ENCODE data around the gene PRKAR2B.
"Not testable (repeated sequence)": the region's sequence is repeated elsewhere in the genome, so short reads cannot be mapped to it uniquely, and the experiment has no call there.

PRKAR2B gene

DNA sequence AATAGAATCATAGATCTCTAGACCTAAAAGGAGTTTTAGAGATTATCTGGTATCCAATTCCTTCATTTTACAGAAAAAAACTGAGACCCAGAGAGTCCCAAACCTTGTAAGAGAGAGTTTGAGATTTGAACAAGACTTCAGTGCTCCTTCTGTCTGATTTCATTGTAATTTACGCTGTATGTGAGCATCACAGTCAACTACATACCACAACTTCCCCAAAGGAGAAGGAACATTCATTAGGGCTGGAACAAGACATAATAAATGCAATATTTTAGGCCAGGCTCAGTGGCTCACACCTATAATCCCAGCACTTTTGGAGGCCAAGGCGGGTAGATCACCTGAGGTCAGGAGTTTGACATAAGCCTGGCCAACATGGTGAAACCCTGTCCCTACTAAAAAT is 17.3 kb upstream of the PRKAR2B start:
- DNase-seq (ENCODE audit: low spot score) = no peak

DNA sequence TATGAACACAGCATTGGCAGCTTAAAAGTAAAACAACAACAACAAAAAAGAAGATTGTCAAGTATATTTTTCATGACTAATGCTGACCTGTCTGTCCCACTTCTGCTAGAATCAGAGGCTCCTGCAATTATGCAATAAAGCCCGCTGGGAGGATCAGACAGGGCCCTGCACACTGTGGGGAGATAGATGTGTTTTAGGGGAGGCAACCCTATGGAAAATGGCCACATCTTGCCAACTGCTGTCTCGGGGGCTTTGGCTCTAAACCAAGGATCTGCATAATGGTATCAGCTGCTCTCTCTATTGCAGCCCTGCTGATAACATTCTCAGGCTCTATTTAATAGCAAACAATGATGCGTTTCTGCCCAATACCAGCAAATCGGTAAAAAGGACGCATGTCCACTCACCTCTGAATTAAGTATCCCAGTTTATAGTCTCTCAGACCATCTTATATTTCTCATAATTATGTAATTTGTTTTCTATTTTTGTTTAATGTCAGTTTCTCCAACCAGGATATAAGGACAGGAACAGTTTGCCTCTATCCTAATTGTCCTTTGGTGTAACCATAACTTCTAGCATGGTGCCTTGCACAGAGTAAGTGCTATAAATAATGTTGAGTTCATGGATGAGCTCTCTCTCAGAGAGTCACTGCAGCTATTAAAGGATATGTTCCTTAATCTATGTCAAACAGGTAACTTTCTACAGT is 15.3 kb upstream of the PRKAR2B start:
- DNase-seq (ENCODE audit: low spot score) = no peak

DNA sequence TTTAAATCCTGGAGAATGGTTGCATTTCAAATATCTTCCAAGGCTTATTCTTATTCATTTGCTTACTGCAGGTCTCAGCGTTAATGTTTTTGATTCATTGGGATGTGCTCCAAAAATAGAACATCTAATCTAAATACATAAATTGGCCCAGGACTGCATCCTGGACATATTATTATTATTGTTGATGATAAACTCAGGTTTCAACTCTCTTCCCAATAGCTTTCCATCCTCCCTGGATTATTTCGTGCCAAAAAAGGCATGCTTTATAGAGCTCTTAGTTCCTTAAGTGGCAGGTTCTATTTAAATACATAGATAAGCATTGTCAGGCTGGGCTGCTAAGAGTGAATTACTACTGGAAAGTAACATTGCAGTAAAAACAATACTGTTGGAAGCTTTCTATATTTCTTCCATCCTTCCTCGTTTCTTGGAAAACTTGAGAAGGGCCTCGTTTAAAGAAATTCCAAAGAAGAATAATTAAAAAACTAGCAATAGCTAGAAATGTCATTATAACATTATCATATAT is 14.7 kb upstream of the PRKAR2B start:
- no peak for DNase-seq (ENCODE audit: low spot score)

DNA sequence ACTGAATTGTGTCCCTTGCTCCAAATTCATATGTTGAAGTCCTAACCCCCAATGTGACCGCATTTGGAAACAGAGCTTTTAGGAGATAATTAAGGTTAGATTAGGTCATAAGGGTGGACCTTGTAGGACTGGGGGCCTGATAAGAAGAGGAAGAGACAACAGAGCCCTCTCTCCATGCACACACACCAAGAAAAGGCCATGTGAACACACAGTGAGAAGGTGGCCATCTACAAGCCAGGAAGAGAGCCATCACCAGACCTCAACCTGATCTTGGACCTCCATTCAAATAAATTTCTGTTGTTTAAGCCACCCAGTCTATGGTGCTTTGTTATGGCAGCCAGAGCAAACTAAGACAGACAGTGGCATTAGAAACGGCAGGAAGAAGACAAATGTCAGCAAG is 12.5 kb upstream of the PRKAR2B start:
- DNase-seq (ENCODE audit: low spot score) = no peak

DNA sequence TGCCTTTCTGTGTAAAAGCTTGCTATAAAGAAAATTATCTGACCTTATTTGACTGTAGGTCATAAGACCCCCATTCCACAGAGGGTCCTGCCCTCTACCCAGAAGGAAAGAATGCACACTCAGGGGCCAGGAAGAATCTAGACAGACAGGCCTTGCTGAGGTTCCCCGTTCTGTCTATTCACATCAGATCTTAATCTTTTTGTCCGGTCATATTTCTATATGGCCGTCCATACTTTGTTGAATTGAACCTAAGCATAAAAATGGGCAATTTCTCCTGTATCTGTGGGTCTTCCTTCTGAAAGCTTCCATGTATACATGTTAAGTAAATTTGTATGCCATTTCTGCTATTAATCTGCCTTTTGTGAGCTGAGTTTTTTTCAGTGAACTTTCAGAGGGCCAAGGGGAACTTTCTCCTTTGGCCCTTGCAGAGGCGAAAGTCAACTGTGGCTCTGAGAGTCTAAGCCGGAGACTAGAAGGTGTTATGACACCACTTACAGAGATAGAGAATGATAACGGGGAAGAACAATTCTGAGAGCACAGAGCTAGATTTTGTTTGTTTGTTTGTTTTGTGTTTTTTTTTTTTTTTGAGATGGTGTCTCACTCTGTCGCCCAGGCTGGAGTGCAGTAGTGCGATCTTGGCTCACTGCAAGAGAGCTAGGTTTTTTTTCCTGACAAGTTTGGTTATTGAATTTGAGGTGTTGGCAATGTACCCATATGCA is 11.6 kb upstream of the PRKAR2B start:
- no peak for DNase-seq (ENCODE audit: low spot score)

DNA sequence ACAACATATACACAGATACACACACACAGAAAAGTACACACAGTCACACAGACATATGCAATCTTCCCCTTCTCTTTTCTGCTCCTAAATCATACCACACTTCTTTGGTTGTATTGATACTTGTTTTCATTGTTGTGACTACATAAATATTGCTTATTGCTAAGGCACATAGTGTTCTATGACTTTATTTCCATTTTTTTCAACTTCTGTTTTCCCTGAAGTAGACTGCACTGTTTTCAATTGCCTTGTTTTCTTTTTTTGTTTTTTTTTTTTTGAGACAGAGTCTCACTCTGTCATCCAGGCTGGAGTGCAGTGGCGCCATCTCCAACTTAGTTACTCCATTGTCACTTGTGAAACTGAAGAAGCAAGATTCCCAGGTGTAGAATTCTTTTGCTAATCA is 10.0 kb upstream of the PRKAR2B start:
- DNase-seq (ENCODE audit: low spot score) = no peak

DNA sequence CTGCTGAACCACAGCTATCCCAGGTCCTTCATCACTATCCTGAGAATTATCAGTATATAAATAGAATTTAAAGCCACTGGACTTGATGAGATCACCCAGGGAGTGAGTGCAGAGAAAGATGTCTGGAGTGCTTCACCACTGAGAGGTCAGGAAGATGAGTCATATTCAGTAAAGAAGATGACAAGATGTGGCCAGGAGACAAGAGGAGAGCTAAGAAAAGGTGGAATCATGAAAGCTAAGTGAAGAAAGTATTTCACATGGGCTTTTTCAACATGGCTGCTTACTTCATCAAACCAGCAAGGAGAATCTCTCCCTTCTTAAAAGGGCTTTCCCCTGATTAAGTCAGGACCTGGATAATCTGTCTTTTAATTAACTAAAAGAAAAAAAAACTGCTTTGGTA is 9.1 kb upstream of the PRKAR2B start:
- DNase-seq (ENCODE audit: low spot score) = no peak

DNA sequence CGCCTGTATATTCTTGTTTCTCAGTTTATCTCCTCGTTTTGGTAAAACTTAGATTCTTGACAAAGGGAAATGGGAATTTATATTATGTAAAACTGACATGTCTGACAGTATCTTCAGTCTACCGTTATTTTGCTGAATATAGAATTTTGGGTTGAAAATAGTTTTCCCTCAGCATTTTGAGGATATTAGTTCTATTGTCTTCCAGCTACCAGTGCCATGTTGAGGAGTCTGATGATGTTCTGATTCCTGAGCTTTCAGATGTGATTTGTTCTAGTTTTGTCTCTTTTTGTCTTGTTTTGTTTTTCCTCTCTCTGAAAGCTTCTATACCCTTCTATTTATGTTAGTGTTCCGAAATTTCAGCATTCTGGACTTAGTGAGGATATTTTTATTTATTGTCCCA is 8.0 kb upstream of the PRKAR2B start:
- DNase-seq (ENCODE audit: low spot score) = no peak

DNA sequence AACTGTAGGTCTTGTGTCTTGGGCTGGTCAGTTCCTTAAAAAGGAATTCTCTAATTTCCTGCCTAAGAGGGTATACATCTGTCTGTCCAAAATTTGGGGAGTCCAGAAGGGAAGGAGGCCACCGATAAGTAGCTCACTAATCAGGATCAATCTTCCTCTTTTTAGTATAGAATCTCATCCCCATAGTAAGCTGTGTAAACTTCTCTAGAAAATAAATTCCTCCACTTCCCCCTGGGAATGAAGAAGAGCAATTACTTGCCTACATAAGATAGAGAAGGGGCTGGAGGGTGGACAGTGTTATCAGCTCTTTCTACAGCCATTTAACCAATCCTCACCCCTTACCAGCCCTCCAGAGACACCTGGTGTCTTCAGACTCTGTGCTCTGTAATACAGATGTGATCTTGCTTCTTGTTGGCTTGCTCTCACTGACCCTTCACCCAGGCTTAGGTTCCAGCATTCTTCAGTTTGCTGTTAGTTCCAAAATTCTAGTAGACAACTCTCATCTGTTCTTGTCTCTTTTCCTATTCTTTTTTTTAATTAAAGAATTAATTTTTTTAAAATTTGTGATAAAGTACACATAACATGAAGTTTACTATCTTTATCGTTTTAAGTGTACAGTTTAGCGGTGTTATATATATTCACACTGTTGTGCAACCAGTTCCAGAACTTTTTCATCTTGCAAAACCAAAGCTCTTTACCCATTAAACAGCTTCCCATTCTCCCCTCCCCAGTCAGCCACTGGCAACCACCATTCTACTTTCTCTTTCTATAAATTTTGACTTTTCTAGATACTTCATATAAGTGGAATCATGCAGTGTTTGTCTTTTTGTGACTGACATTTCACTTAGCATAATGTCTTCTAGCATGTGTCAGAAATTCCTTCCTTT is 6.5 kb upstream of the PRKAR2B start:
- DNase-seq (ENCODE audit: low spot score) = no peak

DNA sequence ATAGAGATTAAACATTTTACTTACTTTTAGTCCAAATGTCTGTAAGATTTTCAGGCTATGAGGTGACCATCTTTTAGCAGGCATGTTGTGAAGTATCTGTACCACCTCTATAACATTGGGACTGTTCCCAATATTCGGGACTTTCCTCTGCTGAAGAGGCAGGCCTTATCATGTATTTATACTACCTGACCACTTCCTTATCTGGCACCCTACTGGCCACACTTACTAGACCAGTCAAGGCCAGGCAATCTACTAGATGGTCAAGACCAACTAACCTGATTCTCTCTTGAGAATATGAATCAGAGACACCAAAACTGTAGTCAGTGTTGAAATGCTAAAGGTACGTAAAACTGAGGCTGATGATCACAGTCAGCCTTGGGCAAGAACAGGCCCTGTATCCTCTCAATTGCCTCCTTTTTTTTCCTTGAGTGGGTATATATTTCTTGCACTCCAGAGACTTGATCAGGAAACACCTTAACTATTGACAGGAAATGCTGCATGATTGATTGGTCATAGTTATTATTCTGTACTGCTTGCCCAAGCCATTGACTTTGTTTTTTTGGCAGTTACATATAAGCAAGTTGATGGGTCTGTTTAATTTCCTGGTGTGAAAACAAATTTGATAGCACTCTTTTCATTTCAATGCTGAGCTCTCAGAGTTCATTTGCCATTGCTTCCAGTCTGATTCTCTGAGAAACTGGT is 5.2 kb upstream of the PRKAR2B start:
- DNase-seq (ENCODE audit: low spot score) = no peak

DNA sequence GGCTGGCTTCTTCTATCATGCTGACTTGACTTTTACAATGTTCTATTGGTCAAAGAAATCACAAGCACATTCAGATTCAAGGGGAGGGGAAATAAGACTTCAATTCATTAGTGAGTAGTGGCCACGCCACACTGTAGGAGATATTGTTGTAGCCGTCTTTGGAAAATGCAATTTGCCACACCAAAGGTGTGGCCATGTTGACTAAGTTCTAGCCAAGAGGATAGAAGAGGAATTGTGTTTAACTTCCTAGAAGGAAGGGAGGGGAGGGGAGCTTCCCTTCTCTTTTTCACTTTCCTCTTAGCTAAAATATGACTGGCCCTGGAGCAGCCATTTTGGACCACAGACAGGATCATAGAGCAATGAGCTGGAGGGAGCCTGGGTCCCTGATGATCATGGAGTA is 3.4 kb upstream of the PRKAR2B start:
- DNase-seq (ENCODE audit: low spot score) = no peak

DNA sequence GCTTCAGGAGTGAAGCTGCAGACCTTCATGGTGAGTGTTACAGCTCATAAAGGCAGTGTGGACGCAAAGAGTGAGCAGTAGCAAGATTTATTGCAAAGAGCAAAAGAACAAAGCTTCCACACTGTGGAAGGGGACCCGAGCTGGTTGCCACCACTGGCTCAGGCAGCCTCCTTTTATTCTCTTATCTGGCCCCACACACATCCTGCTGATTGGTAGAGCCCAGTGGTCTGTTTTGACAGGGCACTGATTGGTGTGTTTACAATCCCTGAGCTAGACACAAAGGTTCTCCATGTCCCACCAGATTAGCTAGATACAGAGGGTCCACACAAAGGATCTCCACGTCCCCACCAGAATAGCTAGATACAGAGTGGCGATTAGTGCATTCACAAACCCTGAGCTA is 2.7 kb upstream of the PRKAR2B start:
- DNase-seq (ENCODE audit: low spot score) = not testable (repeated sequence)

DNA sequence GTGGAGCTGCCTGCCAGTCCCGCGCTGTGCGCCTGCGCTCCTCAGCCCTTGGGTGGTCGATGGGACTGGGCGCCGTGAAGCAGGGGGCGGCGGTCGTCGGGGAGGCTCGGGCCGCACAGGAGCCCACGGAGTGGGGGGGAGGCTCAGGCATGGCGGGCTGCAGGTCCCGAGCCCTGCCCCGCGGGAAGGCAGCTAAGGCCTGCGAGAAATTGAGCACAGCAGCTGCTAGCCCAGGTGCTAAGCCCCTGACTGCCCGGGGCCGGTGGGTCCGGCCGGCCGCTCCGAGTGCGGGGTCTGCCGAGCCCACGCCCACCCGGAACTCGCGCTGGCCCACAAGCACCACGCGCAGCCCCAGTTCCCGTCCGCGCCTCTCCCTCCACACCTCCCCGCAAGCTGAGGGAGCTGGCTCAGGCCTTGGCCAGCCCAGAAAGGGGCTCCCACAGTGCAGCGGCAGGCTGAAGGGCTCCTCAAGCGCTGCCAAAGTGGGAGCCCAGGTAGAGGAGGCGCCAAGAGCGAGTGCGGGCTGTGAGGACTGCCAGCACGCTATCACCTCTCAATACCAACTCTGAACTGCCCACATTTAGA is 2.1 kb upstream of the PRKAR2B start:
- DNase-seq (ENCODE audit: low spot score) = not testable (repeated sequence)

DNA sequence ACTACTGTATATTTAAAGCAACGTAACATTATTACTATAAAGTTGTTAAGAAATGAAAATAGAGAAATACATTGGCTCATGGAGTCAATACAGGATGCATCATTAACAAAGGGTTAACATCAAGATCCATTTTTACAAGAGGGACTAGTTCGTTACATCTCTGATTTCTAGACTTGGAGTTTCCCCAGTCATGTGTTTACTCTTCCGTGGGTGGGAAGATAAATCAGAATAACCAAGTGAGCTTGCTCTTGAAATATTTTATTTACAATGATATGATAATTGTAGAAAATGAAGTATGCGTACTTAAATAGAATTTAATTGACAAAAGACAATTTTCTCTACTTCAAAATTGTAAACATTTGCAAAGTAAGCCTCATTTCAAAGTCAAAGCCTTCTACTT is 1.0 kb upstream of the PRKAR2B start:
- no peak for DNase-seq (ENCODE audit: low spot score)

DNA sequence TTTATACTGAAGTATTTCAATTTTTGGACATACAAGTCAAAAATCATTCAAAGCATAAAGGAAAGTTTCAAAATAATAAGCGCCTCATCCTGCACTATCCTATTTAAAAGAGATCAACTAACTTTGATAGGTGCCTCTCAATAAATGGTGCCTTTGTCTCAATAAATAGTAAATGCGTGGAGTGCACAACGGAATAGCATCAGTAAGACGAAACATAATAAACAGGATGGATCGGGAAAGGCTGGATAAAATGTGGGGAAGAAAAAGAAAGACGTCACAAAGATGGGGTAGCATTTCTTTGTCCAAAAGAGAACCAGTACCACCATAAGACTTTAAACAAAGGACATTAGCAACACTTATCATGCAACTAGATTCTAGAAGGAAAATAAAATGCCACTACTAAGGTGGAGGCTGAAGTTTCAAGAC is 571 bp upstream of the PRKAR2B start:
- DNase-seq (ENCODE audit: low spot score) = no peak

DNA sequence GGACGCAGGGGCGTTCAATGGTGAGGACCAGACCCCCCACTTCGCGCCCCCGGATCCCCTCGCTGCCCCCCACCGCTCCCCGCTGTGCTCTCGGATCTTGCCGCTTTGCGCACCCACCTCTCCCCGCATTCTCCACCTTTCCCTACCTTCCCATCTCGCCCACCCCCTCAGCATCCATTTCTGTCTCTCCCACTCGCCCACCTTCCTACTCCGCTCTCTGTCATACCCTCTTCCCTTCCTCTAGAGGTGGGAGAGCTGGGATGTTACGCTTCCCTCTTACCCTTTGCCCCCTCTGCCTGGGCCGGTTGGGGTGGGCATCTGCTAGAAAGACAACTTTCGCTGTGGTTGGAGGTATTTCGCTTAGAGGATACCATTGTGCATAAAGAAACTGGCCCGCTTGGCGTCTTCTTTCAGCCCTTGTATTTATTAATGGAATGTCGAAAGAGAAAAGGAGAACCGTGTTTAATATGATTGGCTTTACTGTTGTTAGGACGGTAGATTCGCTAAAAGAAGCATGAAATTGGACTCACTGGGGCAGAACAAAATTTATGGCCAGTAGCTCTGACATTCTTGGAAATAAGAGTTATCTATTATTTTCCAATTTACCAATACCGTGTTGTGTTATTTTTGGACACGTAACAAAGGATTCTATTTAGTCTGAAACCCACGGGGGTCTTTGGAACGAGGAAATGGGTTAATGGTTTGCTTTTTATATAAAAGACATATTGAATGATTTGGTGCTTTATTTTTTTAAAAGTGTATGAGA is 873 bp downstream of the PRKAR2B start:
- no peak for DNase-seq (ENCODE audit: low spot score)

DNA sequence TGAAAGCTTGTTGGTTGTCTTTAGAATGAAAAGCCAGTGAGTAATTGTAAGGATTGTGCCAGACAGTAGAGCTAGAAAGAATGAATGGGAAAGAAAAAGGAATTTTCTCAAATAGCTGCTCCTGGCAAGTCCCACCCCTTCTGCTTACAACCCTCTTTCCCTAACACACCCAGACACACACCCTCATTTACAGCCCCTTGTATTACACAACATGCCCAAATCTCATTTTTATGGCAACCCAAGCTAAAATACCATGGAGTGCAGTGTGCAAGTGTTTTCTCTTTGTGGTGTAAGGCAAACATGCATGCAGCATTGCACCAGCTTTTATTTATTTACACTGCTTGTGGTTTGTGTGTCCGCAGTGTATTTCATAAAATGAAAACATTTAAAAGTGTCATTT is 1.5 kb downstream of the PRKAR2B start:
- DNase-seq (ENCODE audit: low spot score) = no peak

DNA sequence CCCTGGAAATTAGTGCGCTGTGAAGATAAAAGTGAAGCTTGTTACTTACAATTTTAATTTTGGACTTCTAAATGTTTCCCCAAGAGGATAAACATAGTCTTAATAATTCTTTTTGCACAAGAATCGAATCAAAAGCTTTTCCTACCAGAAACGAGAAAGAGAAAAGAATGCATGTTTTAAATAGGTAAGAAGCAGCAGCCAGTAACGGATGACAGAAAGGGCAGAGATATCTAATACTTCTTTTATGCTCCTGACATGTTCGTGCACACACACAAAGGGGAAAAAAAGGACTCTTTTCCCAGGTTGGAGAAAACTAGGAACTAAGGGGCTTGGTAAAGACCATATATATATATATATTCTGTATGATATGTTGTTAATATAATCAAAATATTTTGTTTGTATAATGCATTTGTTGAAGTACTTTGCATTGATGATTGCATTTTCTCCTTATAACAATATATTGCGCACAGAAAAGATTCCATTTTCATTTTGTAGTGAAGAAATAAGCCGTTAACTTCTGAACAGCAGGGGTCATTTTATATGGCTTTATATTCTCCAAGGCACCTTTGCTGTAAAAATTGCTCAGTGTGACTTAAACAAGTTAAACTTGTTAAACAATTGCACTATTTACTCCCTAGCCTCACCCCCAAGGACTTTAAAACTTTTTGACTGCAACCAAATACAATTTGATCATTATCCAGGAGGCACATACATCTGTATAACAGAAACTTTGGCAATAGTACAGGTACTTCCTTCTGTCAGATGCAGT is 2.2 kb downstream of the PRKAR2B start:
- no peak for DNase-seq (ENCODE audit: low spot score)

DNA sequence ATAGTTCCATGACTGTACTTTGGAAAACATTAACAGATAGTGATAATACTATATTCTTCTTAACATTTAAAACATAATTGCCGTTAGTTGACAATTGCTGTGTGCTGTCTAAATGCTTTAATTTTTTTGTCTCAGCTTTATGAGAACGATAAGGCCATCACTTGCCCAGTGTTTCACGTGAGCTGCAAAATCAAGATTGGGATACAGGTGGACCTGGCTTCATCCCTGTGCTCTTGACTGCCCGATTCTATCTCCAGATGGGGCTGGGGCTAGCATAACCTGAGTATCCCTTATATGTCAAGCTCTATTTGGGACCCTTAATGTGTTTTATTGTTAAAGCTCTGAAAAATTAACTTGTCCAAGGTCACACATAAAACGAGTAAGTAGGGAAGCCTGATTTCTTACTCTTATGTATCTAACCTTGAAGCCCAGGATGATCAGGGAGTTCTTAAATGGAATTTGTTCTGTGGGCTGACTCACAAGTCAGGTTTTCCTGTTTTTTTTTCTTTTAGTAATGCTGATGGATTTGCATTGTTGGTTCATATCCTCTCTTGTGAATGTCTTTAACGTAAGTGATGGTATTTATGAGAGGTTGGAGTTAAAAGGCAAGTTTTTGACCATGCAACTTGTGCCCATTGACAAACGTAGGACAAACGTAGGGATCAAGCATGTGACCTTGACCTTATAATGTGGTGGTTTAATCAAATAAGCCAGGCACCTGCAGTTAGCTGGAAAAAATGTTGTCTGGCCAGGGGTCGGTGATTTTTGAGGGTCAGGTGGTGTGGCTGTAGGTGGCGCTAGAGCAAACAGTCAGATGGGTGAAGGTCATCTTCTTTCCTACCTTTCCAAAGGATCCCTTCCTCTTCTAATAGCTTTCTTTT is 3.6 kb downstream of the PRKAR2B start:
- DNase-seq (ENCODE audit: low spot score) = no peak
